GM10266 (cell line): ENCODE results near the gene DPP8.

Experiments
- DNase-seq: peaks from one replicate; pipeline ENCODE4 v3.0.0; 2012; ENCODE audit errors: extremely low spot score
- CTCF ChIP-seq: IDR thresholded peaks from 2 replicates; pipeline ENCODE4 v1.5.1; 2012; ENCODE audit warnings: mild to moderate bottlenecking, low read depth; ENCODE audit not compliant: control insufficient read depth, insufficient read depth; ENCODE audit errors: missing control alignments

DPP8 gene

GRCh38 chr15:65409036-65409631, 108.4 kb downstream of the DPP8 start:
- DNase-seq = no peak
- TF ChIP-seq CTCF = no peak

- no peak for TF ChIP-seq CTCF
- no peak for DNase-seq
These were observed 109.0 kb downstream of the DPP8 start for GRCh38 chr15:65408324-65409035.

GRCh38 chr15:65406424-65407000, 111.0 kb downstream of the DPP8 start:
- no peak for DNase-seq
- TF ChIP-seq CTCF = no peak

GRCh38 chr15:65405791-65406423, 111.6 kb downstream of the DPP8 start:
- no peak for TF ChIP-seq CTCF

GRCh38 chr15:65404186-65404872, 113.2 kb downstream of the DPP8 start:
- no peak for TF ChIP-seq CTCF
- DNase-seq = no peak

More at GRCh38 chr15:65405791-65406423, 111.6 kb downstream of the DPP8 start:
- DNase-seq = no peak

- TF ChIP-seq CTCF = no peak
These were observed 114.5 kb downstream of the DPP8 start for GRCh38 chr15:65402961-65403360.

More at GRCh38 chr15:65402961-65403360, 114.5 kb downstream of the DPP8 start:
- DNase-seq = no peak
